HG02870 (cell line): ENCODE measurements around the gene CD163L1.
"Not testable (repeated sequence)": the region's sequence is repeated elsewhere in the genome, so short reads cannot be mapped to it uniquely, and the experiment has no call there.

Experiments
- ATAC-seq: cut with Tn5 transposase; IDR thresholded peaks from one replicate; pipeline ENCODE4 v1.9.1; 2021; ENCODE audit warnings: mild to moderate bottlenecking, moderate library complexity; ENCODE audit not compliant: unreplicated experiment

CD163L1 gene

DNA sequence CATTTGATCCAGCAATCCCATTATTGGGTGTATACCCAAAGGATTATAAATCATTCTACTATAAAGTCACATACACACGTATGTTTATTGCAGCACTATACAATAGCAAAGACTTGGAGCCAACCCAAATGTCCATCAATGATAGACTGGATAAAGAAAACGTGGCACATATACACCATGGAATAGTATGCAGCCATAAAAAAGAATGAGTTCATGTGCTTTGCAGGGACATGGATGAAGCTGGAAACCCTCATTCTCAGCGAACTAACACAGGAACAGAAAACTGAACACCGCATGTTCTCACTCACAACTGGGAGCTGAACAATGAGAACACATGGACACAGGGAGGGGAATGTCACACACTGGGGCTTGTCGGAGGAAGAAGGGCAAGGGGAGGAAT, 106.2 kb downstream of the CD163L1 start:
- not testable (repeated sequence) for ATAC-seq

DNA sequence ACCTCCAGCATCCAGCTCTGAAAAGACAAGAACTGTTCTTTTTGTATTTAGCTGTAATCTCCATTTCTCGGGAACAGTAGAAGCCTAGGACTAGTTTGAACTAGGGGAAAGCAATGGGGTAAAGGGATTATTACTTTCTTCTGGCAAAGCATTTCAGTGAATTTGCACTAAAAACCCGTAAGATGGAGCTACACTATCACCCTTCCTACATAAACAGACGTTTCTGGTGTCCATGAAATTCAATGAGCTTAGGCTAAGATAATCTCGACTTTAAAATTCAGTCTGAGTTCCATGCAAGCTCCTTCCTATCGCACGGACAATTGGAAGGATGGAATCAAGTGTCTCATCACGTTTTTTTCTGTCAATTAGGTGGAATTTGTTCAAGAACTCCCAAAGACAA, 116.0 kb downstream of the CD163L1 start:
- no peak for ATAC-seq

DNA sequence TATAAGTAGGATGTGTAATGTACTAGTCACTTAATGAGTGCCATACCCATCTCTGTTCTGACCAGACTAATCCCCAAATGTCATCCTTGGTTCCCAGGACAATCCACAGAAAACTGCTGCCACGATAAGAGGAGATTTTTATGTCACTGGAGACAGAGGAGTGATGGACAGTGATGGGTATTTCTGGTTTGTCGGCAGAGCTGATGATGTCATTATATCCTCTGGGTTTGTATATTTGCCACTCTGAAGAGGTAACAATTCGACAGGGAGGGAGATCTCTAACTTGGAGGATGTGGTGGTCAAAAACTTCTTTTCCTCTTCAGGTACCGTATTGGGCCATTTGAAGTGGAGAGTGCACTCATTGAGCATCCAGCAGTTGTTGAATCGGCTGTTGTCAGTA, 119.8 kb downstream of the CD163L1 start:
- no peak for ATAC-seq

- no peak for ATAC-seq
These were observed 121.4 kb downstream of the CD163L1 start for GRCh38 chr12:7322599-7322998.

DNA sequence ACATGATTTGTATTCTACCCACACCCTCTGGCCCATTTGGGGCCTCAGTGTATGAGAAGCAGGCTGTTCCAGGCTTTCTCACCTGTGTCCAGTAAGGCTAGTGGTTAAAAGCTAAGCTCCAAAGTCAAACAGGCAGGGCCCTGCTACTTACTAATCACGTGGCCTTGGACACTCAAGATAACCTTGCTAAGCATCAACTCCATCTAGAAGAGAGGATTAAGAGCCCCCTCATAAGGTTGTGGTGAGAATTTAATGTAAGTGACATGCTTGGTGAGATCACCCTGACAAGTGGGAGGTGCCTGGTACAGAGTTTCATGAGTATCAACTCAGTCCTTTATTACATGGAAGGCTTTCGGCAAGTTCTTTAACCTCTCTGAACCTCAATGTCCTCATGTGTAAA, 122.3 kb downstream of the CD163L1 start:
- ATAC-seq = no peak

DNA sequence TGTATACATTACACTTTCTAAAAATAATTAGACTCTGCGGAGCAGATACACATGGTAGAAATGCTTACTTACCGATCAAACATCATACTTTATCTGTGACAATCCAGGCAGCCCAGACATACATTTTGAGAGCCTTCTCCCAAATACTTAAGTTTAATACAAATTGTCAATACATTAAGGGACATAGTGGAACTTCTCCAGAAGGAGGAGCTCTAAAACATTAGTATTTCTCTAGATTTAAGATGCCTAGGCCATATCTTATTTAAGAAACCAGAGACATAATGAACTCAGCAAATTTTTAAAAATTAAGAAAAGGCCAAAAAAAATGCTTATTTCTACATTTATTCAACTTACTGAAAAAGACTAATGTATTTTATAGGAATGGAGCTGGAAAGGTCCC, 124.0 kb downstream of the CD163L1 start:
- no peak for ATAC-seq

- ATAC-seq = no peak
These were observed 133.9 kb downstream of the CD163L1 start for GRCh38 chr12:7310070-7310469.
